HCT116 (cell line): ENCODE results near the gene RAD52. TPM values are rescaled to one million over a fixed set of nuclear protein-coding genes. Genes with fewer than 3 reads are reported as not detected.

Source experiments
- ATAC-seq: fragments of 200-7000 bp; cut with Tn5 transposase; 2 replicates; pipeline ENCODE4 v1.9.1; 2020; ENCODE audit warnings: mild to moderate bottlenecking, moderate library complexity
- BruUV-seq: library from RNA; stranded (reverse); fragments of 400-500 nt; replicated peaks from 2 replicates; lab custom pipeline; 2021; lab: Mats Ljungman, UMichigan
- CTCF ChIA-PET: fragments of 300-600 bp; sonication (Branson Sonifier 250); formaldehyde crosslinking; loops from one replicate; lab custom pipeline; 2021; ENCODE audit warnings: antibody characterized with exemption; lab: Charles Lee
- POLR2A ChIA-PET: fragments of 300-600, 350-600 bp; sonication (Branson Sonifier 250); formaldehyde crosslinking; loops from one replicate; lab custom pipeline; 2021; ENCODE audit warnings: antibody characterized with exemption; lab: Charles Lee
- RAD21 ChIA-PET, 2 experiments: fragments of 300-600 bp; sonication (Branson Sonifier 250); formaldehyde crosslinking; loops; one replicate each; lab custom pipeline; 2023; ENCODE audit warnings: low total read pairs in 2 of 2; ENCODE audit not compliant: uncharacterized antibody in 2 of 2, unreplicated experiment in 2 of 2, low non-redundant PET in 1 of 2; lab: Charles Lee
- DNase-seq: peaks from one replicate; pipeline ENCODE4 v3.0.0-alpha.2; 2010; ENCODE audit warnings: low read depth, low spot score
- H2AFZ ChIP-seq: fragments of 200-600 bp; shearing (Covaris generic), sonication (generic); 2 replicates; pipeline ENCODE4 v1.6.1; 2017; ENCODE audit warnings: low read depth, mixed run types, mixed read lengths, antibody characterized with exemption, low read length; ENCODE audit not compliant: poor library complexity, severe bottlenecking
- H3K27ac ChIP-seq: 2 replicates; pipeline ENCODE4 v1.5.1; 2012; ENCODE audit warnings: low read depth, low read length
- H3K27me3 ChIP-seq: fragments of 200-600 bp; sonication (generic); 2 replicates; pipeline ENCODE4 v1.6.1; 2016; ENCODE audit warnings: mixed run types, low read length, mixed read lengths; ENCODE audit not compliant: insufficient read depth
- H3K36me3 ChIP-seq, 2 experiments: fragments of 200-500 bp in 1 of 2; fragments of 200-600 bp in 1 of 2; sonication (Bioruptor generic) in 1 of 2; sonication (generic) in 1 of 2; 2 replicates each; pipeline versions ENCODE4 v1.5.1 to v1.6.1; 2014 to 2016; ENCODE audit warnings: low read length in 2 of 2, inconsistent platforms in 1 of 2, mixed read lengths in 1 of 2, mixed run types in 1 of 2; ENCODE audit not compliant: insufficient read depth in 2 of 2, control insufficient read depth in 1 of 2
- H3K4me1 ChIP-seq, 2 experiments: fragments of 200-600 bp in 1 of 2; sonication (generic) in 1 of 2; 2 replicates each; pipeline versions ENCODE4 v1.5.1 to v1.6.1; 2012 to 2017; ENCODE audit warnings: low read length in 2 of 2, inconsistent platforms in 1 of 2, mild to moderate bottlenecking in 1 of 2, mixed read lengths in 1 of 2, mixed run types in 1 of 2, moderate library complexity in 1 of 2; ENCODE audit not compliant: insufficient read depth in 2 of 2, control insufficient read depth in 1 of 2
- H3K4me2 ChIP-seq: fragments of 200-600 bp; sonication (generic); 2 replicates; pipeline ENCODE4 v1.6.1; 2017; ENCODE audit warnings: mixed run types, low read length, mixed read lengths
- H3K4me3 ChIP-seq, 2 experiments: fragments of 200-600 bp in 1 of 2; sonication (generic) in 1 of 2; replicated peaks in 1 of 2; 2 replicates each; pipeline ENCODE4 v1.5.1; 2011 to 2016; ENCODE audit warnings: low read length in 2 of 2, control low read depth in 1 of 2, low read depth in 1 of 2, mild to moderate bottlenecking in 1 of 2, mixed read lengths in 1 of 2, mixed run types in 1 of 2
- H3K79me2 ChIP-seq: fragments of 200-600 bp; sonication (generic); 2 replicates; pipeline ENCODE4 v1.6.1; 2017; ENCODE audit warnings: mild to moderate bottlenecking, mixed run types, low read length, moderate library complexity, mixed read lengths; ENCODE audit not compliant: insufficient read depth
- H3K9ac ChIP-seq: fragments of 200-600 bp; sonication (generic); 2 replicates; pipeline ENCODE4 v1.6.1; 2016; ENCODE audit warnings: low read length, mixed read lengths
- H3K9me2 ChIP-seq: fragments of 200-600 bp; sonication (generic), shearing (Covaris generic); 2 replicates; pipeline ENCODE4 v1.6.1; 2017; ENCODE audit warnings: mixed run types, mild to moderate bottlenecking, moderate library complexity; ENCODE audit not compliant: insufficient read depth
- H3K9me3 ChIP-seq, 2 experiments: fragments of 200-500 bp in 1 of 2; fragments of 200-600 bp in 1 of 2; sonication (Bioruptor generic) in 1 of 2; sonication (generic) in 1 of 2; 2 replicates each; pipeline ENCODE4 v1.6.1; 2014 to 2017; ENCODE audit warnings: low read length in 2 of 2, mixed read lengths in 2 of 2, inconsistent platforms in 1 of 2, low read depth in 1 of 2, mild to moderate bottlenecking in 1 of 2, mixed run types in 1 of 2, moderate library complexity in 1 of 2; ENCODE audit not compliant: control insufficient read depth in 1 of 2, insufficient read depth in 1 of 2
- H4K20me1 ChIP-seq: fragments of 200-600 bp; sonication (generic), shearing (Covaris generic); 2 replicates; pipeline ENCODE4 v1.6.1; 2017; ENCODE audit warnings: mixed run types, mild to moderate bottlenecking, moderate library complexity; ENCODE audit not compliant: insufficient read depth
- CBX3 ChIP-seq: IDR thresholded peaks from 2 replicates; pipeline ENCODE4 v1.6.1; 2012; ENCODE audit warnings: low read depth
- CEBPB ChIP-seq: IDR thresholded peaks from 2 replicates; pipeline ENCODE4 v1.6.1; 2012; ENCODE audit warnings: low read depth
- EGR1 ChIP-seq: IDR thresholded peaks from 2 replicates; pipeline ENCODE4 v1.6.1; 2012; ENCODE audit warnings: low read depth
- ELF1 ChIP-seq: IDR thresholded peaks from 2 replicates; pipeline ENCODE4 v1.6.1; 2012; ENCODE audit warnings: low read depth, borderline replicate concordance
- EZH2phosphoT487 ChIP-seq: fragments of 200-600 bp; IDR thresholded peaks from 2 replicates; pipeline ENCODE4 v1.6.1; 2018; ENCODE audit warnings: antibody characterized with exemption, borderline replicate concordance
- FOSL1 ChIP-seq: IDR thresholded peaks from 2 replicates; pipeline ENCODE4 v1.6.1; 2012; ENCODE audit warnings: low read depth
- JUND ChIP-seq: IDR thresholded peaks from 2 replicates; pipeline ENCODE4 v1.6.1; 2012
- MAX ChIP-seq: IDR thresholded peaks from 2 replicates; pipeline ENCODE4 v1.6.1; 2012
- POLR2A ChIP-seq: IDR thresholded peaks from 2 replicates; pipeline ENCODE4 v1.7.0; 2011; ENCODE audit warnings: borderline replicate concordance; ENCODE audit not compliant: insufficient read depth, insufficient read length; ENCODE audit errors: extremely low read depth
- POLR2AphosphoS5 ChIP-seq: IDR thresholded peaks from 2 replicates; pipeline ENCODE4 v1.6.1; 2011; ENCODE audit warnings: mild to moderate bottlenecking, low read depth, low read length, moderate library complexity
- RAD21 ChIP-seq: IDR thresholded peaks from 2 replicates; pipeline ENCODE4 v1.6.1; 2012; ENCODE audit warnings: low read depth, mild to moderate bottlenecking
- SIN3A ChIP-seq: IDR thresholded peaks from 2 replicates; pipeline ENCODE4 v1.6.1; 2012; ENCODE audit warnings: low read depth
- TCF7L2 ChIP-seq: IDR thresholded peaks from 2 replicates; pipeline ENCODE4 v1.7.0; 2011; ENCODE audit warnings: borderline replicate concordance, inconsistent platforms; ENCODE audit not compliant: insufficient read depth, insufficient read length; ENCODE audit errors: extremely low read depth
- ZBTB33 ChIP-seq: IDR thresholded peaks from 2 replicates; pipeline ENCODE4 v1.6.1; 2011; ENCODE audit warnings: mild to moderate bottlenecking, low read length, moderate library complexity; ENCODE audit not compliant: insufficient replicate concordance; ENCODE audit errors: extremely low read depth
- ZFX ChIP-seq: fragments of 450-650 bp; IDR thresholded peaks from 2 replicates; pipeline ENCODE4 v1.6.1; 2017
- ZNF274 ChIP-seq: fragments of 200-500 bp; sonication (Bioruptor generic); IDR thresholded peaks from 2 replicates; pipeline ENCODE4 v1.6.1; 2014; ENCODE audit warnings: mild to moderate bottlenecking, low read depth, low read length, inconsistent platforms
- intact Hi-C: fragments of 100-400 bp; cut with micrococcal nuclease; formaldehyde crosslinking; loops from 2 replicates; pipeline ENCODE4 v1.10.0; 2022
- total RNA-seq: library from RNA; stranded (reverse); gene quantifications from one replicate; pipeline ENCODE4 v1.2.1, GENCODE V29; 2021; ENCODE audit not compliant: unreplicated experiment
- TF ChIP-seq, protein P1 (sequence below), 3 experiments: fragments of 200-600 bp in 1 of 3; sonication (generic) in 1 of 3; IDR thresholded peaks in 2 of 3; conservative IDR thresholded peaks in 1 of 3; 2 replicates each; pipeline ENCODE4 v1.5.1; 2012 to 2017; ENCODE audit warnings: low read depth in 2 of 3, low read length in 2 of 3, antibody characterized with exemption in 1 of 3, borderline replicate concordance in 1 of 3, control low read depth in 1 of 3, mild to moderate bottlenecking in 1 of 3, mixed read lengths in 1 of 3, mixed run types in 1 of 3, moderate library complexity in 1 of 3; ENCODE audit not compliant: insufficient read depth in 1 of 3

The RAD52 gene
- total RNA-seq, 1 experiment from 2014 or later, result 24.4 TPM

DNA sequence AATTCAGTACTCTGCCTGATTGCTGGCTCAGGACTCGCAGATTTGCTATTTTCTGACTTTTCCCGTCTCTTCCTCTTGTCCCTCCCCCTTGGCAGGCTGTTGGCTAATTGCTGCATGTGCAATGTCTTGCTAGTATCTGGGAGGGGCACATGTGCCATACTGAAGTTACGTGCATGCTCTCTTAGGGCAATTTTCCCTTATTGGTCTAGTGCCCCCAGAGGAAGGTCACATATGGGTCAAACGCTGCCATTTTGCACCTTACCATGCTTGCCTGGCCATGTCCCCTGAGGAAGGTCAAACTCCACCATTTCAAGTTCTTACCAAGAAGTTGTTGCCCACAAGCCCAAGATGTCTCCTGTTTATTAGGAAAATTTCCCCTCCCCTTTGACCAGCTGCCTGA lies 27.7 kb upstream of the RAD52 start:
- CTCF ChIA-PET, result no interaction called here
- intact Hi-C loops, result no loop called here
- H3K36me3 ChIP-seq, result no peaks in the 10 kb centered on the region
- TF ChIP-seq POLR2AphosphoS5, result no peak
- TF ChIP-seq, protein P1, sequence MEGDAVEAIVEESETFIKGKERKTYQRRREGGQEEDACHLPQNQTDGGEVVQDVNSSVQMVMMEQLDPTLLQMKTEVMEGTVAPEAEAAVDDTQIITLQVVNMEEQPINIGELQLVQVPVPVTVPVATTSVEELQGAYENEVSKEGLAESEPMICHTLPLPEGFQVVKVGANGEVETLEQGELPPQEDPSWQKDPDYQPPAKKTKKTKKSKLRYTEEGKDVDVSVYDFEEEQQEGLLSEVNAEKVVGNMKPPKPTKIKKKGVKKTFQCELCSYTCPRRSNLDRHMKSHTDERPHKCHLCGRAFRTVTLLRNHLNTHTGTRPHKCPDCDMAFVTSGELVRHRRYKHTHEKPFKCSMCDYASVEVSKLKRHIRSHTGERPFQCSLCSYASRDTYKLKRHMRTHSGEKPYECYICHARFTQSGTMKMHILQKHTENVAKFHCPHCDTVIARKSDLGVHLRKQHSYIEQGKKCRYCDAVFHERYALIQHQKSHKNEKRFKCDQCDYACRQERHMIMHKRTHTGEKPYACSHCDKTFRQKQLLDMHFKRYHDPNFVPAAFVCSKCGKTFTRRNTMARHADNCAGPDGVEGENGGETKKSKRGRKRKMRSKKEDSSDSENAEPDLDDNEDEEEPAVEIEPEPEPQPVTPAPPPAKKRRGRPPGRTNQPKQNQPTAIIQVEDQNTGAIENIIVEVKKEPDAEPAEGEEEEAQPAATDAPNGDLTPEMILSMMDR (IDR thresholded peaks at IDR 0.05 in 2 of 3, conservative IDR thresholded peaks at IDR 0.05 in 1 of 3; ENCODE audit: borderline replicate concordance in 1 of 3, insufficient read depth in 1 of 3, low read depth in 2 of 3, low read length in 2 of 3), result peak in 1 of 3 experiments; percentile 49; a peak in 2 of 6 replicates
- no peaks in the 10 kb centered on the region for H3K79me2 ChIP-seq
- H4K20me1 ChIP-seq, result no peaks in the 10 kb centered on the region
- POLR2A ChIA-PET, result no interaction called here
- peaks cover 7% of the 10 kb centered on the region in 2 experiments for H3K4me1 ChIP-seq
- no peak overlapping the region for H2AFZ ChIP-seq
- no TSS peak for BruUV-seq
- H3K9ac ChIP-seq, result no peak overlapping the region
- RAD21 ChIA-PET, result no interaction called here
- no peaks in the 10 kb centered on the region for H3K27me3 ChIP-seq
- ATAC-seq, result 0 out of 2 replicates have a peak, but pooled peaks have one; percentile 17
- no peak for DNase-seq
- no peak overlapping the region for H3K4me3 ChIP-seq
- H3K27ac ChIP-seq, result no peak overlapping the region
- no peaks in the 10 kb centered on the region for H3K9me3 ChIP-seq
- H3K9me2 ChIP-seq, result 0 out of 2 replicates have a peak, but pooled peaks cover 5% of the 10 kb centered on the region
- H3K4me2 ChIP-seq, result no peak overlapping the region

DNA sequence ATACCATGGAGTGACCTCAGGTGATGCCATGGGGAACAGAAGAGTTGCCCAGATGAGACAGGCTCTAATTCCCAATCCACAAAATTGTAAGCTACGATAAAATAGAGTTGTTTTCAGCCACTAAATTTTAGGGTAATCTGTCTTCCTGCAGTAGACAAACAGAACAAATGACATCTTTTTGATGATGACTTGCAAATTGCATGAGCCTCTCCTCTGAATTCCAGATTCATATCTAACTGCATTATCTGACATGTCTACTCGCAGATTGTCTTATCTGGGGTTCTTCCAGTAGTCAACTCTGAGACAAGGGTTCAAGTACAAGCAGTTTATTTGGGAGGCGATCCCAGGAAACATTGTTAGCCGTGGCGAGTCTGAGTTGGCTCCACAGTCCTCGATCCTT lies 27.1 kb upstream of the RAD52 start:
- ATAC-seq, result no peak
- intact Hi-C loops, result no loop called here
- POLR2A ChIA-PET, result no interaction called here
- TF ChIP-seq JUND, result no peak
- TF ChIP-seq ZNF274, result no peak
- TF ChIP-seq CEBPB, result no peak
- no peak for TF ChIP-seq ZFX
- no peak for TF ChIP-seq ELF1
- TF ChIP-seq ZBTB33, result no peak
- TF ChIP-seq POLR2AphosphoS5, result no peak
- no peak for TF ChIP-seq TCF7L2
- no peak for TF ChIP-seq CBX3
- no peak for TF ChIP-seq SIN3A
- TF ChIP-seq POLR2A, result no peak
- TF ChIP-seq RAD21, result no peak
- TF ChIP-seq MAX, result no peak
- no peak for TF ChIP-seq FOSL1
- no peak for TF ChIP-seq EZH2phosphoT487
- TF ChIP-seq EGR1, result no peak

More for the DNA sequence above, 27.1 kb upstream of the RAD52 start:
- Histone ChIP-seq H3K9ac (no peak overlapping the region), H3K4me2 (no peak overlapping the region), H3K4me1 (peaks cover 7% of the 10 kb centered on the region in 2 experiments), H3K9me2 (0 out of 2 replicates have a peak, but pooled peaks cover 5% of the 10 kb centered on the region), H3K27ac (no peak overlapping the region), H4K20me1 (no peaks in the 10 kb centered on the region), H3K79me2 (no peaks in the 10 kb centered on the region), H3K27me3 (no peaks in the 10 kb centered on the region), H3K9me3 (no peaks in the 10 kb centered on the region), H2AFZ (no peak overlapping the region), H3K4me3 (no peak overlapping the region), H3K36me3 (no peaks in the 10 kb centered on the region)
- no peak for DNase-seq
- ChIA-PET RAD21 (no interaction called here), CTCF (no interaction called here)
- no TSS peak for BruUV-seq
